ENCODE data around the gene SLC44A2.

DNA sequence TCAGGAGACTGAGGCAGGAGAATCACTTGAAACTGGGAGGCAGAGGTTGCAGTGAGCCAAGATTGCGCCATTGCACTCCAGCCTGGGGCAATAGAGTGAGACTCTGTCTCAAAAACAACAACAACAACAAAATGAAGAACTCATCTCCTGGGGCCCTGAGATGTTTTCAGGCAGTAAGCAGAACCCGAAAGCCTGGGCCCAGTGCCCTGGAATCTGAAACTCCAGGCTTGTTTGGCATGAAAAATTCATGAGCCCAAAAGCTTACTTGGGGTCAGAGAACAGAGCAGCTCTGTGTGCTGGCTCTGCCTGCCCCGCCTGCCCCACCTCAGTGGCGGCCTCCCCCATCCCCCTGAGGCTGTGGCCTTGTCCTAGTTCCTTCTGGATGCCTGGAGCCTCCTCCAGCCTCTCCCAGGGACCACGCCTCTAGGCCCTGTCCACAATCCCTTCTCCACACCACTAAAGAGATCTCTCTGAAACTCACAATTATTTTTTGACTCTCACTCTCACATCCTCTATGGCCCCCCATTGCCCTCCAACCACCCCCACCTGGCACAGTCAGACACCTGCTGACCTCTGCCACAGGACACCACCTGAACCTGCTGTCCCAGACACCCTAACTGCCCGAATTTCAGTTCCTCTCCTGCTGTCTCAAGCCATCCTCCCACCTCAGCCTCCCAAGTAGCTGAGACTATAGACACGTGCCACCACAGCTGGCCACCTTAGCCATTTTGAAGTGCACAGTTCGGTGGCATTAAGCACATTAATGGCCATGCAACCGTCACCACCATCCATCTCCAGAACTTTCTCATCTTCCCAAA, 31.3 kb upstream of the SLC44A2 start:
- TF ChIP-seq, protein P1, sequence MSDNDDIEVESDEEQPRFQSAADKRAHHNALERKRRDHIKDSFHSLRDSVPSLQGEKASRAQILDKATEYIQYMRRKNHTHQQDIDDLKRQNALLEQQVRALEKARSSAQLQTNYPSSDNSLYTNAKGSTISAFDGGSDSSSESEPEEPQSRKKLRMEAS (IDR thresholded peaks at IDR 0.05; ENCODE audit: low read depth, low read length) = 0 out of 2 replicates have a peak, but pooled peaks have one; percentile 28
- TF ChIP-seq POLR2A (IDR thresholded peaks at IDR 0.05; ENCODE audit: extremely low read depth, insufficient read length) = no peak
- TF ChIP-seq, protein P2, sequence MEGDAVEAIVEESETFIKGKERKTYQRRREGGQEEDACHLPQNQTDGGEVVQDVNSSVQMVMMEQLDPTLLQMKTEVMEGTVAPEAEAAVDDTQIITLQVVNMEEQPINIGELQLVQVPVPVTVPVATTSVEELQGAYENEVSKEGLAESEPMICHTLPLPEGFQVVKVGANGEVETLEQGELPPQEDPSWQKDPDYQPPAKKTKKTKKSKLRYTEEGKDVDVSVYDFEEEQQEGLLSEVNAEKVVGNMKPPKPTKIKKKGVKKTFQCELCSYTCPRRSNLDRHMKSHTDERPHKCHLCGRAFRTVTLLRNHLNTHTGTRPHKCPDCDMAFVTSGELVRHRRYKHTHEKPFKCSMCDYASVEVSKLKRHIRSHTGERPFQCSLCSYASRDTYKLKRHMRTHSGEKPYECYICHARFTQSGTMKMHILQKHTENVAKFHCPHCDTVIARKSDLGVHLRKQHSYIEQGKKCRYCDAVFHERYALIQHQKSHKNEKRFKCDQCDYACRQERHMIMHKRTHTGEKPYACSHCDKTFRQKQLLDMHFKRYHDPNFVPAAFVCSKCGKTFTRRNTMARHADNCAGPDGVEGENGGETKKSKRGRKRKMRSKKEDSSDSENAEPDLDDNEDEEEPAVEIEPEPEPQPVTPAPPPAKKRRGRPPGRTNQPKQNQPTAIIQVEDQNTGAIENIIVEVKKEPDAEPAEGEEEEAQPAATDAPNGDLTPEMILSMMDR (IDR thresholded peaks at IDR 0.05; ENCODE audit: low read depth, low read length) = no peak
